ENCODE results near the gene NFIA. TPM values are rescaled to one million over a fixed set of nuclear protein-coding genes. Genes with fewer than 3 reads are reported as not detected.

NFIA gene
- total and polyA plus RNA-seq, 2 of the 13 experiments (the other 11 are each of a cell fraction or from before 2014, with no cell fraction given): 14.7 to 28.5 TPM

- no peak for TF ChIP-seq RNF219 (CRISPR knock-in tag; IDR thresholded peaks at IDR 0.05)
- no peak for TF ChIP-seq MATR3 (CRISPR knock-in tag; IDR thresholded peaks at IDR 0.05)
Measured at GRCh38 chr1:61504852-61505390, 422.6 kb downstream of the NFIA start (continued).

GRCh38 chr1:61506236-61506635 is 423.9 kb downstream of the NFIA start:
- Histone ChIP-seq H3K36me3 (replicated peaks in 1 of 2; ENCODE audit: control insufficient read depth in 1 of 2, insufficient read depth in 2 of 2, low read length in 2 of 2) (no peaks in the 10 kb centered on the region), H3K9ac (ENCODE audit: insufficient read depth, low read depth, low read length) (no peak overlapping the region), H2AFZ (ENCODE audit: low read length) (no peak overlapping the region), H4K20me1 (ENCODE audit: insufficient read depth, low read length) (no peaks in the 10 kb centered on the region), H3K79me2 (ENCODE audit: insufficient read depth, low read length) (no peaks in the 10 kb centered on the region), H3K9me3 (ENCODE audit: low read length) (no peaks in the 10 kb centered on the region), H3K4me2 (ENCODE audit: low read depth, low read length) (no peak overlapping the region), H3K27ac (ENCODE audit: extremely low read length, insufficient read depth, low read length) (no peak overlapping the region), H3K27me3 (ENCODE audit: control insufficient read depth in 1 of 2, insufficient read depth in 2 of 2, low read length in 2 of 2) (peaks cover 0 to 9% of the 10 kb centered on the region in 2 experiments; a peak in 1 of 5 replicates), H3K4me3 (replicated peaks in 1 of 3; ENCODE audit: insufficient read depth in 1 of 3, low read depth in 2 of 3, low read length in 3 of 3) (no peak overlapping the region), H3K4me1 (ENCODE audit: insufficient read depth, low read length) (no peaks in the 10 kb centered on the region)
- 30% methylated on average over 2 of the region's 2 CpGs for WGBS (ENCODE audit: low lambda C conversion rate)
- no peak for ATAC-seq
- POLR2A ChIA-PET: no interaction called here
- no peak for FAIRE-seq
- TF ChIP-seq ETV6 (CRISPR knock-in tag; conservative IDR thresholded peaks at IDR 0.05): no peak
- CTCF ChIA-PET (ENCODE audit: low intra/inter-chr PET ratio, low total read pairs): no interaction called here
- intact Hi-C loops (cut with micrococcal nuclease; ENCODE audit: unreplicated experiment) (no loop called here), in situ Hi-C loops (cut with HindIII; ENCODE audit: extremely low pct_ligation_motif_present, low pct_unique_long_range_greater_than_20kb) (no loop called here)
- no peak for DNase-seq (ENCODE audit: low spot score)
- no TSS peak for BruUV-seq (replicated peaks)

- DNase-seq (ENCODE audit: low spot score) (no peak), ATAC-seq (no peak), FAIRE-seq (no peak)
- Histone ChIP-seq H4K20me1 (ENCODE audit: insufficient read depth, low read length) (no peaks in the 10 kb centered on the region), H3K9ac (ENCODE audit: insufficient read depth, low read depth, low read length) (no peak overlapping the region), H3K4me1 (ENCODE audit: insufficient read depth, low read length) (no peaks in the 10 kb centered on the region), H3K9me3 (ENCODE audit: low read length) (no peaks in the 10 kb centered on the region), H3K79me2 (ENCODE audit: insufficient read depth, low read length) (no peaks in the 10 kb centered on the region), H3K4me3 (replicated peaks in 1 of 3; ENCODE audit: insufficient read depth in 1 of 3, low read depth in 2 of 3, low read length in 3 of 3) (no peak overlapping the region), H3K27ac (ENCODE audit: extremely low read length, insufficient read depth, low read length) (no peak overlapping the region), H3K27me3 (ENCODE audit: control insufficient read depth in 1 of 2, insufficient read depth in 2 of 2, low read length in 2 of 2) (peaks cover 0 to 7% of the 10 kb centered on the region in 2 experiments; a peak in 1 of 5 replicates), H3K4me2 (ENCODE audit: low read depth, low read length) (no peak overlapping the region), H3K36me3 (replicated peaks in 1 of 2; ENCODE audit: control insufficient read depth in 1 of 2, insufficient read depth in 2 of 2, low read length in 2 of 2) (no peaks in the 10 kb centered on the region), H2AFZ (ENCODE audit: low read length) (no peak overlapping the region)
- in situ Hi-C loops (cut with HindIII; ENCODE audit: extremely low pct_ligation_motif_present, low pct_unique_long_range_greater_than_20kb) (no loop called here), intact Hi-C loops (cut with micrococcal nuclease; ENCODE audit: unreplicated experiment) (no loop called here)
- WGBS (ENCODE audit: low lambda C conversion rate): 22% methylated on average over 4 of the region's 4 CpGs
- ChIA-PET CTCF (ENCODE audit: low intra/inter-chr PET ratio, low total read pairs) (no interaction called here), POLR2A (no interaction called here)
- TF ChIP-seq ZNF660 (CRISPR knock-in tag; IDR thresholded peaks at IDR 0.05; ENCODE audit: borderline replicate concordance, low read depth): no peak
- no TSS peak for BruUV-seq (replicated peaks)
Measured at GRCh38 chr1:61506944-61507500, 424.7 kb downstream of the NFIA start.
